H1 (cell line): ENCODE results near the gene ZNF429. TPM values are rescaled to one million over a fixed set of nuclear protein-coding genes. Genes with fewer than 3 reads are reported as not detected.

ENCODE experiments used
- CTCF ChIA-PET: fragments of 300-600 bp; sonication (Branson Sonifier 250); formaldehyde crosslinking; loops from one replicate; lab custom pipeline; 2021; ENCODE audit not compliant: partially characterized antibody; lab: Charles Lee
- POLR2A ChIA-PET: fragments of 300-600 bp; sonication (Branson Sonifier 250); formaldehyde crosslinking; loops from one replicate; lab custom pipeline; 2021; ENCODE audit warnings: inconsistent platforms; ENCODE audit not compliant: partially characterized antibody; lab: Charles Lee
- DNase-seq, 2 experiments: peaks; one replicate each; pipeline versions ENCODE4 v3.0.0 to v3.0.0-alpha.2; 2010 to 2022; ENCODE audit warnings: low spot score in 2 of 2, low read depth in 1 of 2, mixed read lengths in 1 of 2
- FAIRE-seq: peaks from 2 replicates; lab custom pipeline; 2011; peaks lifted over from hg19 to GRCh38; lab: Jason Lieb, UNC
- H2AFZ ChIP-seq: 2 replicates; pipeline ENCODE4 v1.8.1; 2012; ENCODE audit warnings: low read length, inconsistent platforms
- H2AK5ac ChIP-seq: 2 replicates; pipeline ENCODE4 v1.6.1; 2013; ENCODE audit warnings: low read depth, low read length
- H2BK120ac ChIP-seq: replicated peaks from 2 replicates; pipeline ENCODE3; 2013; ENCODE audit warnings: low read depth, low read length, inconsistent platforms
- H2BK12ac ChIP-seq: 2 replicates; pipeline ENCODE4 v1.6.1; 2013; ENCODE audit warnings: low read depth, low read length
- H2BK15ac ChIP-seq: 2 replicates; pipeline ENCODE4 v1.6.1; 2013; ENCODE audit warnings: low read length
- H2BK20ac ChIP-seq: 2 replicates; pipeline ENCODE4 v1.6.1; 2013; ENCODE audit warnings: low read length
- H2BK5ac ChIP-seq: 2 replicates; pipeline ENCODE4 v1.6.1; 2013; ENCODE audit warnings: low read depth, low read length
- H3K14ac ChIP-seq: 2 replicates; pipeline ENCODE4 v1.6.1; 2013; ENCODE audit warnings: inconsistent platforms; ENCODE audit not compliant: insufficient read length
- H3K18ac ChIP-seq: 2 replicates; pipeline ENCODE4 v1.6.1; 2013; ENCODE audit warnings: low read length; ENCODE audit errors: extremely low read depth
- H3K23ac ChIP-seq: 2 replicates; pipeline ENCODE4 v1.6.1; 2013; ENCODE audit warnings: inconsistent platforms; ENCODE audit not compliant: insufficient read length
- H3K23me2 ChIP-seq: 2 replicates; pipeline ENCODE4 v1.6.1; 2013; ENCODE audit warnings: low read depth, low read length
- H3K27ac ChIP-seq: 2 replicates; pipeline ENCODE4 v1.6.1; 2011; ENCODE audit warnings: low read depth, low read length, inconsistent platforms
- H3K27me3 ChIP-seq, 4 experiments: replicated peaks in 1 of 4; 1 replicate in 1 of 4; 2 replicates in 3 of 4; pipeline versions ENCODE4 v1.6.1 to v1.8.1; 2011 to 2013; ENCODE audit warnings: low read length in 3 of 4, mild to moderate bottlenecking in 3 of 4, inconsistent platforms in 2 of 4, mixed read lengths in 2 of 4, moderate library complexity in 1 of 4; ENCODE audit not compliant: control insufficient read depth in 3 of 4, insufficient read depth in 3 of 4; ENCODE audit errors: extremely low read depth in 1 of 4
- H3K36me3 ChIP-seq, 4 experiments: 2 replicates each; pipeline versions ENCODE4 v1.6.1 to v1.8.1; 2011 to 2013; ENCODE audit warnings: mild to moderate bottlenecking in 4 of 4, low read length in 3 of 4, moderate library complexity in 2 of 4, control low read depth in 1 of 4, inconsistent platforms in 1 of 4; ENCODE audit not compliant: insufficient read depth in 4 of 4, control insufficient read depth in 2 of 4
- H3K4ac ChIP-seq: replicated peaks from 2 replicates; pipeline ENCODE3; 2013; ENCODE audit warnings: low read length, low read depth, mixed read lengths, inconsistent platforms; ENCODE audit not compliant: insufficient read length
- H3K4me1 ChIP-seq, 4 experiments: replicated peaks in 1 of 4; 1 replicate in 1 of 4; 2 replicates in 3 of 4; pipeline versions ENCODE4 v1.6.1 to v1.8.1; 2011 to 2013; ENCODE audit warnings: low read length in 3 of 4, inconsistent platforms in 2 of 4, mixed read lengths in 1 of 4; ENCODE audit not compliant: insufficient read depth in 4 of 4, control insufficient read depth in 3 of 4
- H3K4me2 ChIP-seq, 2 experiments: 2 replicates each; pipeline versions ENCODE4 v1.6.1 to v1.8.1; 2011 to 2013; ENCODE audit warnings: low read depth in 2 of 2, low read length in 2 of 2, control low read depth in 1 of 2, inconsistent platforms in 1 of 2, mild to moderate bottlenecking in 1 of 2; ENCODE audit not compliant: insufficient read depth in 1 of 2
- H3K4me3 ChIP-seq, 4 experiments: fragments of 200-600, 300-600 bp in 1 of 4; sonication (generic), shearing (Covaris generic), sonication (Bioruptor Twin) in 1 of 4; 2 replicates each; pipeline versions ENCODE4 v1.5.1 to v1.8.1; 2011 to 2016; ENCODE audit warnings: low read length in 4 of 4, low read depth in 3 of 4, control low read depth in 2 of 4, inconsistent platforms in 2 of 4, mild to moderate bottlenecking in 2 of 4, mixed read lengths in 1 of 4, moderate library complexity in 1 of 4; ENCODE audit not compliant: insufficient read depth in 2 of 4; ENCODE audit errors: extremely low read depth in 1 of 4
- H3K56ac ChIP-seq: replicated peaks from 2 replicates; pipeline ENCODE3; 2013; ENCODE audit warnings: low read depth, mild to moderate bottlenecking, mixed read lengths, low read length, inconsistent platforms; ENCODE audit not compliant: insufficient read length
- H3K79me1 ChIP-seq: 2 replicates; pipeline ENCODE4 v1.6.1; 2013; ENCODE audit warnings: low read depth, low read length, control low read depth
- H3K79me2 ChIP-seq, 2 experiments: 2 replicates each; pipeline versions ENCODE4 v1.6.1 to v1.8.1; 2012 to 2013; ENCODE audit warnings: low read length in 2 of 2, mild to moderate bottlenecking in 2 of 2, inconsistent platforms in 1 of 2; ENCODE audit not compliant: insufficient read depth in 2 of 2, control insufficient read depth in 1 of 2
- H3K9ac ChIP-seq, 4 experiments: replicated peaks in 1 of 4; 1 replicate in 1 of 4; 2 replicates in 3 of 4; pipeline versions ENCODE4 v1.6.1 to v1.8.1; 2011 to 2013; ENCODE audit warnings: low read depth in 3 of 4, low read length in 3 of 4, control low read depth in 2 of 4, mild to moderate bottlenecking in 2 of 4, moderate library complexity in 2 of 4, inconsistent platforms in 1 of 4; ENCODE audit errors: extremely low read depth in 1 of 4
- H3K9me3 ChIP-seq, 2 experiments: 2 replicates each; pipeline versions ENCODE4 v1.6.1 to v1.8.1; 2012 to 2013; ENCODE audit warnings: mild to moderate bottlenecking in 2 of 2, moderate library complexity in 2 of 2, control low read depth in 1 of 2, inconsistent platforms in 1 of 2, low read depth in 1 of 2, low read length in 1 of 2, mixed read lengths in 1 of 2; ENCODE audit not compliant: insufficient read depth in 2 of 2
- H4K20me1 ChIP-seq, 2 experiments: replicated peaks in 1 of 2; 2 replicates each; pipeline versions ENCODE3 to v1.8.1; 2011 to 2013; ENCODE audit warnings: inconsistent platforms in 2 of 2, low read length in 2 of 2, mild to moderate bottlenecking in 1 of 2; ENCODE audit not compliant: insufficient read depth in 2 of 2, control insufficient read depth in 1 of 2
- H4K5ac ChIP-seq: 2 replicates; pipeline ENCODE4 v1.6.1; 2013; ENCODE audit warnings: low read length, low read depth, mixed read lengths, inconsistent platforms; ENCODE audit not compliant: insufficient read length
- H4K8ac ChIP-seq: 2 replicates; pipeline ENCODE4 v1.8.0; 2013; ENCODE audit warnings: mild to moderate bottlenecking, moderate library complexity, low read length, inconsistent platforms; ENCODE audit not compliant: insufficient read depth; ENCODE audit errors: extremely low read depth
- H4K91ac ChIP-seq: replicated peaks from 2 replicates; pipeline ENCODE3; 2013; ENCODE audit warnings: low read length, mixed read lengths, inconsistent platforms; ENCODE audit not compliant: insufficient read length
- CEBPB ChIP-seq: IDR thresholded peaks from 2 replicates; pipeline ENCODE4 v1.6.1; 2012; ENCODE audit warnings: low read depth, low read length
- CHD2 ChIP-seq: IDR thresholded peaks from 2 replicates; pipeline ENCODE4 v1.6.1; 2012; ENCODE audit warnings: low read length, improper control_type of control experiment
- E2F6 ChIP-seq: IDR thresholded peaks from 2 replicates; pipeline ENCODE4 v1.6.1; 2012; ENCODE audit warnings: inconsistent platforms
- JUND ChIP-seq: IDR thresholded peaks from 2 replicates; pipeline ENCODE4 v1.6.1; 2011; ENCODE audit warnings: mild to moderate bottlenecking, improper control_type of control experiment, low read length
- KDM1A ChIP-seq: fragments of 200-600, 300-600 bp; sonication (generic); IDR thresholded peaks from 2 replicates; pipeline ENCODE4 v1.7.1; 2016; ENCODE audit warnings: mild to moderate bottlenecking, low read length, borderline replicate concordance
- KDM4A ChIP-seq: IDR thresholded peaks from one replicate; pipeline ENCODE4 v1.7.1; 2012; ENCODE audit warnings: low read depth, mild to moderate bottlenecking, moderate library complexity, low read length, inconsistent platforms; ENCODE audit not compliant: severe bottlenecking
- NRF1 ChIP-seq: IDR thresholded peaks from 2 replicates; pipeline ENCODE4 v1.6.1; 2011; ENCODE audit warnings: mild to moderate bottlenecking, low read depth, low read length, improper control_type of control experiment
- POLR2A ChIP-seq, 2 experiments: IDR thresholded peaks; 1 replicate in 1 of 2; 2 replicates in 1 of 2; pipeline ENCODE4 v1.6.1; 2011; ENCODE audit warnings: low read depth in 2 of 2, low read length in 2 of 2, mild to moderate bottlenecking in 2 of 2; ENCODE audit errors: control extremely low read depth in 1 of 2
- TAF1 ChIP-seq: IDR thresholded peaks from 2 replicates; pipeline ENCODE4 v1.6.1; 2011; ENCODE audit warnings: mild to moderate bottlenecking, low read depth, low read length
- ZNF274 ChIP-seq: IDR thresholded peaks from 2 replicates; pipeline ENCODE4 v1.7.0; 2012; ENCODE audit warnings: low read length, borderline replicate concordance; ENCODE audit errors: extremely low read depth
- WGBS, 2 experiments: shearing (Covaris generic) in 1 of 2; methylation state at CpG; one replicate each; pipeline versions ENCODE4 v1.1.6 to v1.1.7; 2013 to 2015; ENCODE audit warnings: low lambda C conversion rate in 2 of 2, mixed read lengths in 2 of 2, inconsistent platforms in 1 of 2, low coverage in 1 of 2, missing lambda C conversion rate in 1 of 2; ENCODE audit not compliant: insufficient replicate concordance in 2 of 2, insufficient coverage in 1 of 2, insufficient read length in 1 of 2; ENCODE audit errors: extremely low coverage in 1 of 2, missing lambda C conversion rate in 1 of 2; 5-methylcytosine and 5-hydroxymethylcytosine counted together
- polyA plus RNA-seq, 7 experiments: library from polyadenylated mRNA; depleted of rRNA in 3 of 7; stranded (reverse) in 5 of 7; unstranded in 2 of 7; fragments of >200 nt in 5 of 7; fragments of 200-250 nt in 2 of 7; gene quantifications; 1 replicate in 5 of 7; 2 replicates in 1 of 7; 4 replicates in 1 of 7; pipeline versions ENCODE4 v1.2.1 to v1.2.3, GENCODE V29; 2011 to 2013; ENCODE audit warnings: missing spikeins in 2 of 7, mixed read lengths in 2 of 7
- total RNA-seq: library from RNA; stranded (reverse); fragmentation: NEBNext Ultra II Directional; extraction: Animal tissue kit (Norgen Biotek cat#: 25700); gene quantifications from 2 replicates; pipeline ENCODE4 v1.2.1, GENCODE V29; 2021
- TF ChIP-seq, protein P1 (sequence below): IDR thresholded peaks from 2 replicates; pipeline ENCODE4 v1.6.1; 2012; ENCODE audit warnings: low read length, inconsistent platforms

Gene ZNF429
- total and polyA plus RNA-seq, 2 of the 8 experiments (the other 6 are each of a cell fraction or from before 2014, with no cell fraction given): 10.9 to 15.0 TPM

DNA sequence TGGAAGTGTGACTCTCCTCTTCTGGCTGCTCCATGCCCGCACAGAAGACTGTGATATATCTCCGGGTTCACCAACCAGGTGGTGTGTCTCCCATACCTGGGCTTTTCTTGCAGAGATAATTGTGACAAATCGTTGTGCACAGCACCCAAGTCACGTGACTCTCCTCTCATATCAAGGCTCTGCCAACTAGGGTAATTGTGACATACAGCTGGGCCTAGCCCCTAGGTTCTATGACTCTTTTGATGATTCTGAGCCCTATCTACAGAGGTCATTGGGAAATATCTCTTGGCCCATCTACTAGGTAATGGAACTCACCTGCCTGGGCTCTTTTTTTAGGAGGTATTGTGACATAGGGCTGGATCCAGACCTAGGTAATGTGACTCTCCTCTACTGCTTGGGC is 89.8 kb downstream of the ZNF429 start:
- FAIRE-seq: no peak
- DNase-seq: no peak
- Histone ChIP-seq H3K4me1 (peaks cover 0 to 8% (median 3%) of the 10 kb centered on the region in 4 experiments; a peak in 5 of 7 replicates), H4K20me1 (no peaks in the 10 kb centered on the region), H3K4me3 (no peak overlapping the region), H3K36me3 (no peaks in the 10 kb centered on the region), H3K79me2 (no peaks in the 10 kb centered on the region), H3K4ac (no peak overlapping the region), H2AFZ (no peak overlapping the region), H3K18ac (no peak overlapping the region), H4K5ac (no peak overlapping the region), H2BK20ac (no peak overlapping the region), H3K9me3 (no peaks in the 10 kb centered on the region), H3K79me1 (no peaks in the 10 kb centered on the region), H2BK5ac (no peak overlapping the region), H2AK5ac (no peak overlapping the region), H3K9ac (no peak overlapping the region), H3K14ac (no peak overlapping the region), H2BK120ac (no peak overlapping the region), H3K4me2 (no peak overlapping the region), H4K8ac (no peak overlapping the region), H3K27ac (no peak overlapping the region), H3K56ac (no peak overlapping the region), H3K23me2 (no peaks in the 10 kb centered on the region), H3K27me3 (no peaks in the 10 kb centered on the region), H2BK12ac (no peak overlapping the region), H2BK15ac (no peak overlapping the region), H4K91ac (no peak overlapping the region), H3K23ac (no peak overlapping the region)
- no peak for TF ChIP-seq KDM4A
- no peak for TF ChIP-seq ZNF274
- no peak for TF ChIP-seq KDM1A
- TF ChIP-seq TAF1: no peak
- TF ChIP-seq CHD2: no peak
- TF ChIP-seq JUND: no peak
- no peak for TF ChIP-seq E2F6
- TF ChIP-seq, protein P1, sequence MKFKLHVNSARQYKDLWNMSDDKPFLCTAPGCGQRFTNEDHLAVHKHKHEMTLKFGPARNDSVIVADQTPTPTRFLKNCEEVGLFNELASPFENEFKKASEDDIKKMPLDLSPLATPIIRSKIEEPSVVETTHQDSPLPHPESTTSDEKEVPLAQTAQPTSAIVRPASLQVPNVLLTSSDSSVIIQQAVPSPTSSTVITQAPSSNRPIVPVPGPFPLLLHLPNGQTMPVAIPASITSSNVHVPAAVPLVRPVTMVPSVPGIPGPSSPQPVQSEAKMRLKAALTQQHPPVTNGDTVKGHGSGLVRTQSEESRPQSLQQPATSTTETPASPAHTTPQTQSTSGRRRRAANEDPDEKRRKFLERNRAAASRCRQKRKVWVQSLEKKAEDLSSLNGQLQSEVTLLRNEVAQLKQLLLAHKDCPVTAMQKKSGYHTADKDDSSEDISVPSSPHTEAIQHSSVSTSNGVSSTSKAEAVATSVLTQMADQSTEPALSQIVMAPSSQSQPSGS: no peak
- no peak for TF ChIP-seq NRF1
- TF ChIP-seq POLR2A (IDR thresholded peaks at IDR 0.05; ENCODE audit: control extremely low read depth in 1 of 2, low read depth in 2 of 2, low read length in 2 of 2): no peak
- no peak for TF ChIP-seq CEBPB
- ChIA-PET CTCF (no interaction called here), POLR2A (no interaction called here)
- WGBS, 2 experiments: 86% methylated on average over 4 of the region's 4 CpGs; no CpG with 5 or more reads in 1 of the 2 experiments
